H4 (cell line): ENCODE data around the gene DYNC1I2. TPM values are rescaled to one million over a fixed set of nuclear protein-coding genes. Genes with fewer than 3 reads are reported as not detected.

ENCODE experiments used
- DNase-seq: peaks from one replicate; pipeline ENCODE4 v3.0.0-alpha.2; 2015; ENCODE audit warnings: low spot score
- total RNA-seq: library from RNA; depleted of rRNA; stranded (reverse); fragments of >200 nt; shearing (Covaris generic); gene quantifications from 2 replicates; pipeline ENCODE4 v1.2.3, GENCODE V29; 2014; rRNA removed

The DYNC1I2 gene
- total RNA-seq, result 65.9 and 72.6 TPM in 2 replicates

DNA sequence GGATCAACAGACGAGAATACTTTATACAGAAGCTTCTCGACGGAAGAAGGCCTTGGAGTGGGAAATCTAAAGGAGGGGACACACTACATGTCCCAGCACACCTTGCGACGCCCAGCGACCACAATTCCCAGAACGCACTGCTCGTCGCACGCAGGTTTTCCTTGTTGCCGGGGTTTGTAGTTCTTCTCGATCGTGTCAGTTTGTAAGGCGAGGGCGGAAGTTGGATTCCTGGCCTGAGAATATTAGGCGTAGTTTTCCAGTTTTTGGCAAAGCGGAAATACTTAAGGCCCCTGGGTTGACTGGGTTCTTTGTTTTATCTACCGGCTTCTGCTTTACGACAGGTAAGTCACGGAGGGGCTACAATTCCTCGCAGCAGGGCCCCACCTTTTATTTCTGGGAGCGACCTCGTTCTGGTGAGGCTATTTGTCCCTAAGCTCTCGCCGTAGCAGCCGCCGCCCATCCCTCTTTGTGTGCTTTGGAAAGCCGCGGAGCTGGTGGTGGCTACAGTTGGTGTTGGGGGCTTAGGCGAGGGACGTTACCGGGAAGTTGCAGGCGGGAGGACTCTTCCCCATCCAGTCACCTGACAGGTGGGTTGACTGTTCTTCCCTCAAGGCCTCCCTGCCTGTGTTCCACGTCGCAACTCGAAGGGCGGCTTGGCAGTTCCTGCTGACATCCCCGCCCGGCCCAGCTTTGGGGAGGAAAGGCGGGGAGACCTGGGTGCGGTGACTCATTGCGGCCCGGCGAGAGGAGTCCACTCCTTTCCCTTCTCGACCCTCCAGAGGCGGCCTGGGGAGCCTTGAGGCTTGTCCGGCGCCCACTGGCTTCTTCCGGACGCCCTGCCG, at the start of gene DYNC1I2:
TSS of gene DYNC1I2 (plus strand) at position 183 of the 842 bp plus-strand sequence. CDS start 2,687 bp downstream, outside the sequence.
- DNase-seq, result peak; percentile 96

DNA sequence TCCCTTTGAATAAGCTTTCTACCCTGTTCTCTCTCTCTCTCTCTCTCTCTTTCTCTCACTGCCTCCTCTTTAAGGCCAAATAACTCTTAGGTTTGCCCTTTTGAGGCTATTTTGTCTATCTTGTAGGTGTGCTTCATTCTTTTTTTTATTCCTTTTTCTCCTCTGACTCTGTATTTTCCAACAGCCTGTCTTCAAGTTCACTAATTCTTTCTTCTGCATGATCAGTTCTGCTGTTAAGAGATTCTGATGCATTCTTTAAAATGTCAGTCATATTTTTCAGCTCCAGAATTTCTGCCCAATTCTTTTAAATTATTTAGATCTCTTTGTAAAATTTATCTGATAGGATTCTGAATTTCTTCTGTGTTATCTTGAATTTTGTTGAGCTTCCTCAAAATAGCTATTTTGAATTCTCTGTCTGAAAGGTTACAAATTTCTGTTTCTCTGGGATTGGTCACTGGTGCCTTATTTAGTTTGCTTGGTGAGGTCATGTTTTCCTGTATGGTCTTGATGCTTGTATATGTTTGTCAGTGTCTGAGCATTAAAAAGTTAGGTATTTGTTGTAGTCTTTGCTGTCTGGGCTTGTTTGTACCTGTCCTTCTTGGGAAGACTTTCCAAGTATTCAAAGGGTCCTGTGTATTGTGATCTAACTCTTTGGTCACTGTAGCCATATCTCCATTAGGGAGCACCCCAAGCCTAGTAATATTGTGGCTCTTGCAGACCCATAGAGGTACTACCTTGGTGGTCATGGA, 35.4 kb upstream of the DYNC1I2 start:
- DNase-seq, result no peak

DNA sequence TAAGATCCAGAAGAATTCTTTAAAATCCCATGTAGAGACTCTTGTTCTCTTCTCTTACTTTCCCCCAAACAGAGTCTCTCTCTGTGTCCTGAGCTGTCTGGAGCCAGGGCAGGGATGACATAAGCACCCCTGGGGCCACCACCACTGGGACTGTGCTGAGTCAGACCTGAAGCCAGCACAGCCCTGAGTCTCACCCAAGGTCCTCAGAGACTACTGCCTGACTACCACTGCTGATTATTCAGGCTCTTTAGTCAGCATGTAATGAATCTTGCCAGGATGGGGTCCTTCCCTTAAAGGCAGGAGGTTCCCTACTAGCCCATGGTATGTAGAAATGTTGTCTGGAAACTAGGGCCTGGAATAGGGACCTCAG, 34.9 kb upstream of the DYNC1I2 start:
- DNase-seq, result no peak

DNA sequence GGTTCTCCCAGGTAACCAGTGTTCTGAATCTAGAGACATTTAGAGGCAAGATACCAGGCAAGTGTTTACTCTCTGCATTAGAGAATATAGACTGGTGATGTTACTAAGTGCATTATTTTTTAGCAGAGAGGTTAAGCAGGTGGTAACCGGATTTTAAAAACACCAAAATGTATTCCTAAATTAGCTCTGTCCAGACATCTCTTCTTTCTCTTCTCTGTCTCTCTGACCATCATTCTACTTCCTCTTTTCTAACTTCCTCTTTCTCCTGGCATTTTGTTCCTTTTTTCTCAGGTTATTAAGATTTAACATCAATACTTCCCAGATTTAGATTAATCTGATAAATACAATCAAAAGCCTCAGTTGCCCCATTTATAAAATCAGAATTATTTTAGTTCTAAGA, 31.7 kb upstream of the DYNC1I2 start:
- no peak for DNase-seq

DNA sequence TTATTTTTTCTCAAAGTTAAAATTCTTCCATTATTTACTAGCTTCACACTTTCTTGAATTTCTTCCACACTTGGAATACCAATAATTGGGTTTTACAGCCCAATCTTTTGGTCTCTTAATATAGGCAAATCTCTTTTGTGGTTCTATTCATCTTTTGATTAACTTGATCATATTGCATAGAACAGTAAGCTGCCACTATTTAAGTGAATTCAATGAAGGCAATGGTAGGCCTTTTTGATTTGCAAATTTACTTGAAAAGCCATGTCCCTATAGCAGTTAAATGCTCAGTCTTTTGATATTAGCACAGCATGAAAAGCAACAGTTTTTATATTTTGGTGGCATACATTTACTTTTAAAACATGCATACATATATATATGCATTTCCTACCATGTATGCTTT, 20.2 kb upstream of the DYNC1I2 start:
- DNase-seq, result no peak

DNA sequence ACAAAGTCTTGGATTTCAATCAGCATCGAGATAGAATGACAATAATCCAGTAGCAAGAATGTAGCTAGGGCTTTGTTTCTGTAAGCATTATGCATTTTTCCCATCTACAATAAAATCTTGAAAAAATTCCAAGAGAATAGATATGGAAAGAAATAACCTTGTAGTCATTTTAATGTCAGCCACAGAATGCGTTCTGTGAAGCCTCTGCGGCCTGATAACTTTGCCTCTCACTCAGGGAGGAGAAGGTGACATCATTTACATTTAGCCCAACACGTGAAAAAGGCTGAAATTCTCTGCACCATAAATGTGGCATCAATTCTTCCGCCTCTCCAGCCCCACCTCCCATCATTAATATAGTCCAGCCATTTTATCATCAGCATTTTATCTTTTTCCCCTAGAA, 19.1 kb upstream of the DYNC1I2 start:
- DNase-seq, result no peak

DNA sequence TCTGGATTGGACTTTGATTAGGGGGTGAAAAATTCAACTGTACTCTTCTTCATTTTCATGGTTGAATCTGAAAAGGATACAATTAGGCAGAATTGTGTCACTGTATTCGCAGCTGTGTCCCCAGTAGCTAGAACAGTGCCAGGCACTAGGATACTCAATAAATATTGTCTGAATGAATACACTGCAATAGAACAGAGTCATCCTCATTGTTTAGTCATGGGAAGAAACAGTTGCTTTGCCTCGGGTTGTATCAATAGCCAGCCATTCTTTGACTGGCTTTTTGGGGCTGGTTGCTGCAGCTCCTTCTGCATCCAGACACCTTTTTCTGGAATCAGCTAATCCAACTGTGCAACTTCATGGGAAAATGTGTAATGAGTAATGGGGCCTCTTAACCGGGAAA, 18.1 kb upstream of the DYNC1I2 start:
- no peak for DNase-seq

DNA sequence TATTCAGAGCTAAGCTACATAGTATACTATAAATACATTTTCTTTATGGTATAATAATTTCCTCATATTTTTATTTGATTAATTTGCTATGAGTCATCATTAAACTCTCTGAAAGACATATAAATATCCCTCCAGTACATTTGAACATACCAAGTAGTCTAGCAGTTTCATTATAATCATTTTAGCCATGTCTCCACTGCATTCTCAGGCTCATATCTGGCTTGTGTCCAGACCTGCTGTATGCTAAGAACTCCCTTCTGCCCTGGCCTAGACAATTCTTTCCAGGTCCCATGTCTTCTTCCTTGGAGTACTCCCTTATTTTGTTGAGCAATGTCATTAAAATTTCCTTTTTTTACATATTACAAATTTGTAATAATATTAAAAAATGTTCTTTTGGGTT, 16.6 kb upstream of the DYNC1I2 start:
- DNase-seq, result no peak

DNA sequence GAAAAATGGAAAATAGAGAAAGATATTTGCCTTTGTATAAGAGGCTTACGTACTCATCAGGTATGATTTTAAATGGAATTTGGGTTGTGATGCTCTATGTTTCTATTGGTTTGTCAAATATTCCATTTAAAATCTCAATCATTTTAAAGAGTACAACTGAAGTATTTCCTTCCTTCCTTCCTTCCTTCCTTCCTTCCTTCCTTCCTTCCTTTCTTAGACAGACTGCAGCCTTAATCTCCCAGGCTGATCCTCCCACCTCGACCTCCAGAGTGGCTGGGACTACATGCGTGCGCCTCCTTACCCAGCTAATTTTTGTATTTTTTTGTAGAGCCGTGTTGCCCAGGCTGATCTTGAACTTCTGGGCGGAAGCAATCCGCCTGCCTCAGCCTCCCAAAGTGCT, 15.4 kb upstream of the DYNC1I2 start:
- DNase-seq, result no peak

DNA sequence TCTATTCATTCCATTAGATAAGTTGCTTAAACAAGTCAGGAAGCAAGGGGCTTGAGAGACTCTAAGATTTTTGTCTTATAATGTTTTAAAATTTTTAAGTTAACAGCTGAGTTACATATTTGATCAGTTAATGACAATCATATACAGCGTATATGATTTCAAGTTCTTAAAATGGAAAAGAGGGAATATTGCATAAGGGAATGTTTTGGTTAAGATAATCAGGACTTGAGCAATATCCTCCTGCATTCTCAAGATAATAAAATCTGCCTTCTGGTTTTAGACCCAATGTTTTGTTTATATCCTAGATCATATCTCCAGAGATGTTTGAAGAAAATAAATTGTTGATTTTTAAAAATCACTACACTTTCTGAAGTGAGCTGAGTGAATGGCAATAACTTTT, 13.4 kb upstream of the DYNC1I2 start:
- no peak for DNase-seq

DNA sequence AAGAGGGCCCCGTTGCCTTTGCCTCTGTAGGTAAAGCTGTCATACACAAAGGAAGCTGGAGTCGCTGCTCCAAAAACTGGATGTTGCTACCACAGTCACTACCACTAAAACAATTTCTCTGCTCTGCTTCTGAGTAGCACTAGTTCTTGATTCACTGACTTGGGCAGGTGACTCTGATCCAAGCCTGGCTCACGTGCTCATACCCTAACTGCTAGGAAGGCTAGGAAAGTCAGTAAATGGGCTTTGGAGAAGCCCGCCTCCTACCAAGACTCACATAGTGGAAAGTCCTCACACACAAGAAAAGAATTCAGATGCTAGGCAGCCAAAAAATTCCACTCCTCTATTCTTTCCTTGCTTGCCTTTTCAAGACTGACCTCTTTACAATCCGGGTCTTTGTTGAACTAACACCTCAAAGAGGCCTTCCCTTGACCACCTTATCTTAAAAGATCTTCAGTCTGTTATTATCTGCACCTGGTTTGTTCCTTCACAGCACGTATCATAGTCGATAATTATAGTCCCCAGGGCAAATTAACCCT, 11.4 kb upstream of the DYNC1I2 start:
- DNase-seq, result no peak

DNA sequence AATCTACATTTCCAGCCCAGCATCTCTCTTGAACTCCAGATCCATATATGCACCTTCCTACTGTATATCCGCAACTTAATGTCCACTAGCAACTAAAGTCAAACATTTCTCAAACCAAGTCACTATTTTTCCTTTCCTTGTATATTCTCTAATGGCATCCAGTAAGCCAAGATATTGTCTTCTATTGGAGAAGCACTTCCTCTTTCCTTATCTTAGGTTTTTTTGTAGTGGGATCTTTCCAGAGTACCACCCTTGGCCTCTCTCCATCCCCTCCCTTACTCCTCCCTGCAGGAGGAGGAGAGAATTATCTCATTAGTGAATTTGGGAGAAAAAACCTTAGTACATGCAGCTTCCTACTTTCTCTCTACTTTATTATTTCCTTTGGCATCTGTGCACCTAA, 8.7 kb upstream of the DYNC1I2 start:
- no peak for DNase-seq

DNA sequence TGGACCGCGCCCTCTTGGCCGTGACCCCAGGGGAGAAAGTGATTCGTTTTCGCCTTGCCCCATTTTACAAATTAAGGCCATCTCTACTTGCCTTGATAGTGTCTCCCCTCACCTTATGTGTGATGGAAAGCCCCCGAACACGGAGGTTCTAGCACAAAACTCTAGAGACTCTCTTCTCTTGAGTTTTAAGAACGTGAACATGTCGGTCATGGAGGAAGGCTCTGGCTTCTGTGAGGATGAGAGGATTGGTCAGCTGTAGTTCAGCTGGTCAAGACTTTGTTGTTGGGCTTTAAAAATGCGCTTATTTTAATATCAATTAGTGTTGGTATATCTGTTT, 828 bp downstream of the DYNC1I2 start:
- DNase-seq, result no peak

DNA sequence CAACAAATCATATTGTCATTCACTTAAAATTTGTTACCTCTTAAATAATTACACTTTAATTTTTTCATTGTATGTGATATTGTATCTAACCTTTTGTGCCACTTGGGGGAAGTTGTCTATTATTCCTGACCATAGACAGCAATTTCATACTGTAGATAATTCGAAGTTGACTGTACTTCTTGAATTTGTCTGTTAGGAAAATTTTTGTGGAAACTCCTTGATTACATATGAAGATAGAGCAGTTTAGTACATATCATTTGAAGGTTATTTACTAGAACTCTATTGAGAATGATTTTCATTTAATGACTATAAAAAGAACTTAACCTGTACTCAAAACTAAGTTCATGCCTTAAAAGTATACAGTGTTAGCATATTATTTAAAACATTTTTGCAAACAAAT, 5.1 kb downstream of the DYNC1I2 start:
- DNase-seq, result no peak

DNA sequence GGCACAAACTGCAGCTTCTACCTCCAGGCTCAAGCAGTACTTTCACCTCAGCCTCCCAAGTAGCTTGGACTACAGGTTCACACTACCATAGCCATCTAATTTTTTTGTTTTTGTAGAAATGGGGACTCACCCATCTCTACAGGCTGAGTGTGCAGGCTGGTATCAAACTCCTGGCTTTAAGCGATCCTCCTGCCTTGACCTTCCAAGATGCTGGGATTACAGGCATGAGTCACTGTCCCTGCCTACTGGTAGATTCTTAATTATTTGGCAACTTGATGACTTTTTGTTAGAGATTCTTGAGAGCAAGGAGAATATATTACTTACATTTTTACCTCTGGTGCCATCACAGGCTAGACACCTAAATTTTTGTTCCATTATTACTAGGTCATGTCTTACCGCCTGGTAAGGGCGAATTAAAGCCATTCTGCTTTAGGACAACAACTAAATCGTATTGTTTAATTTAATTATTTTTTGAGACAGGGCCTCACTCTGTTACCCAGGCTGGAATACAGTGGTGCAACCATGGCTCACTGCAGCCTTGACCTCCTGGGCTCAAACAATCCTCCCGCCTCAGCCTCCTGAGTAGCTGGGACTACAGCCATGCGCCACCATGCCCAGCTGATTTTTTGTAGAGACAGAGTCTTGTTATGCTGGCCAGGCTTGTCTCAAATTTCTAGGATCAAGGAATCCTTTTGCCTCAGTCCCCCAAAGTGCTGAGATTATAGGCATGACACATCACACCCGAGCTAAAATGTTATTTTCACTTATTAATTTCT, 15.7 kb downstream of the DYNC1I2 start:
- DNase-seq, result peak; percentile 7

DNA sequence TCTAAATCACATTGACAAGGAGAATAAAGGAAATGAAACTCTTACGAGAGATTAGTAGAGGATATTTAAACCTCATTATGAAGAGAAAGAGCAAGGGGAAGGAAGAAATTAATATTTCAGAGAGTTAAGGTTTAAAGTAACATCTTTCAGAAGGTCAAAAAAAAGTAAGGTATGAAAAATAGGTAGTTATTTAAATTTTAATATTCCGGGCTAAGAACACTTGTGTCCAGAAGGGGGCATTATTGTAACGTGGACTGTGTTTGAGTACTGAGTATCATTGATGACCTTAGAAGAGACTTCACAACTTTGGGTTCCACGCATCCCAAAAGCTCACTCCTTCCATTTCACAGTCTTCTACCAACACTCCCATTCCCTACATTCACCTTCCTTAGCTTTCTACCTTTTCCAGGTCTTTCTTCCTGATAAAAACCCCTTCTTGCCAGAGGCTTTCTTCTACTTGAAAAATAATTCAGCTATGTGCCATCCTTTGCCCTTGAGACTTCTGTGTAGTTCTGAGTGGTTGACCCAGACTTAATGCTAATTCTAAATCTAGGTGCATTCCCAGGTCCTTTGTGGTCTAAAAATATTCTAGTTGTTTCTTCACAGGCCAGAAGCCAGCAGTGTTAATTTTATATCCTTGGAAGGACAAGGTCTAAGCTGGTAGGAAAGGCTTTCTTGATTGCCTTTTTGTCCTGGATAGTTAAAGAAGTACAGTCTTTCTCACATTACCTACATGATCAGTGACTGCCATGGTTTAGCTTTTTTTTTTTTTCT, 16.5 kb downstream of the DYNC1I2 start:
- peak; percentile 33 for DNase-seq

DNA sequence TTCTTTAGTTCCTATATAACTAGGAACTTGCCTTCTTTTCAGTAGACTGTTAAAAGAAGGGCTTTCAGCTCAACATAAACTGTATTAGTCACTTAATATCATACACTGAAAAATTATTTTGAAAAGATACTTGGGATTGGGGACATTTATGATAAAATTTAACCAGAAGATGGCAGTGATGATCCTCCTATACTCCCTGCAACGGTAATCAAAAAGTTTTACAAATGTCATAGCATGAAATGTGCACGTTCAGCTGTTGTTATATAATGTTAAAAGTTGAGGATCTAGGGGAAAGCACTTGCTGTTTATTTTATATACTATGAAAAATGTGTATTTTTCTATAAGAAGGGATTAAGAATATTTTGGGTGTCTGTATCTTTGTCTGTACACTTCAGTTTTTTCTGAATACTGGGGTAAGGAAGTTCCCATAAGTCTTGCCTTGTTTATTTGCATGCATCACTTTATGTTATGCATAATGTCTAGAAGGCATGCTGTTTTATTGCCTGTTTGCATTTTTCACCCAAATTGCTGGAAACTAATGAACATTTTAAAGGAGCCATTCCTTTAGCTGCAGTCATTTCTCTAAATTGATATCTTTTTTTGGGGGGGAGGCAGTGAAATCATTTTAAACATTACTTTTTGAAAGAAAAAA, 19.0 kb downstream of the DYNC1I2 start:
- DNase-seq, result peak; percentile 14

DNA sequence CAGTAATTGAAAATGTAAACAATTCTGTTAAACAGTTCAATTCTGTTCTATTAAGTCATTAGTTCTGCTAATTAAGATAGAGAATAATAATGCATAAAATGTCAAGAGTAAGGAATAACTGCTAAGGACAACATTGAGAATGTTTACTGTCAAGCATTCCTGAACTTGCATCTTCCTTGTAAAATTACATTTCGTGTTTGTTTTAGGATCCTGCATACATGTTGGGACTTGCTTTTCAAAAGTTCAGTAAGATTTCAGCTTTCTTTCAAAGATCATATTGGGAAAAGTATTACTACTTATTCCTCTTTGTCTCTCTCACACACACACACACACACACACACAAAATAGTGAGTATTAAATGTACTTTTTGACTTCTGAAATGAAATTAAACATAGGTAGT, 20.5 kb downstream of the DYNC1I2 start:
- no peak for DNase-seq

DNA sequence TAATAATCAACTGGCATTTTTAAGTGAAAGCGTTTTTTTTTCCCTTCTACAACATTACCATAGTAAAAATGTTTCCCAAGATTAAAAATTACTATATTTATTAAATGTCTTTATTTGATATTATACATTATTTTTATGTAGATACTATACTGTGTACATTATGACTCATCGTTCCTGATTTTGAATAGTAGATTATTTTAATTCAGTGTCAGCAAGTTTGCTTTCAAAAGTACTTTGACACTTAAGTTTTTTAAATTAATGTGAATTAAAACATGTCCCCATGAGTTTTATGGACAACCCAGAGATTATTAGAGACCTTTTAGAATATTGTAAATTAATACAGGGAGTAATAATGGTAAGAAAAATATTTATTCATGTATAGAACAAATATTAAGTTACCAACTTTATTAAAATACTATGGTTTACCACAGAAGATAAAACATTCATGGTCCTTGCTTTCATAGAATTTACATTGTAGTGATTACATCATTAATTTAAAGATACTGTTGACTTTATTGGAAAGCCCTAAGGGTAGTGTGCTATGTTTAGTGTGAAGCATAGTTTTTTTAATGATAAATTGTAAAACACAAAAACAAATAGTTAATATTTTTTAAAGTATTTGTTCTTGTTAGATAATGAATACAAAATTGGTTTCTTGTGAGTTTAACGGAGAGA, 21.9 kb downstream of the DYNC1I2 start:
- no peak for DNase-seq

DNA sequence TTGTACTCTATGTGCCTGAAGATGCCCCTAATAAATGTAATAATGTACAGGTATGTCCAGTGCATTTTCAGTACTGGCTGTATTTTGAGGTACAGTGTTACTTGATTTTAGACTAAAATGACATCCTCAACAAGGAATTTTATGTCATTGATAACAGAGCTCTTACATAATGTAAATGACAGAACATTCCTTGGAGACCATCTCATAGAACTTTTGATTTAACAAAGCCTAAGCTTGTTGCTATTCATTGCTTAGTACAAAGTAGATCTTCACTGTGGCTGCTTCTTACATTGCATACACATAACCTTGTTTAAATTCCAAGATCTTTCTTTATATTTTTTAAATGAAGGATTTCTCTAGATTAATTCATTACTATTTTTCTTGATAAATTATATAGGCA, 24.1 kb downstream of the DYNC1I2 start:
- DNase-seq, result no peak
